LNCaP clone FGC (cell line): ENCODE results near the gene SLC7A1.

Source experiments
- DNase-seq: peaks from one replicate; pipeline ENCODE4 v3.0.0-alpha.2; 2011; ENCODE audit warnings: low read depth
- H3K4me3 ChIP-seq: 2 replicates; pipeline ENCODE4 v1.5.1; 2011; ENCODE audit warnings: mild to moderate bottlenecking, low read depth, low read length, control low read depth
- TF ChIP-seq, protein P1 (sequence below): IDR thresholded peaks from 2 replicates; pipeline ENCODE4 v1.5.1; 2012; ENCODE audit warnings: mild to moderate bottlenecking; ENCODE audit not compliant: control insufficient read depth, insufficient read depth; ENCODE audit errors: extremely low read depth

SLC7A1 gene

DNA sequence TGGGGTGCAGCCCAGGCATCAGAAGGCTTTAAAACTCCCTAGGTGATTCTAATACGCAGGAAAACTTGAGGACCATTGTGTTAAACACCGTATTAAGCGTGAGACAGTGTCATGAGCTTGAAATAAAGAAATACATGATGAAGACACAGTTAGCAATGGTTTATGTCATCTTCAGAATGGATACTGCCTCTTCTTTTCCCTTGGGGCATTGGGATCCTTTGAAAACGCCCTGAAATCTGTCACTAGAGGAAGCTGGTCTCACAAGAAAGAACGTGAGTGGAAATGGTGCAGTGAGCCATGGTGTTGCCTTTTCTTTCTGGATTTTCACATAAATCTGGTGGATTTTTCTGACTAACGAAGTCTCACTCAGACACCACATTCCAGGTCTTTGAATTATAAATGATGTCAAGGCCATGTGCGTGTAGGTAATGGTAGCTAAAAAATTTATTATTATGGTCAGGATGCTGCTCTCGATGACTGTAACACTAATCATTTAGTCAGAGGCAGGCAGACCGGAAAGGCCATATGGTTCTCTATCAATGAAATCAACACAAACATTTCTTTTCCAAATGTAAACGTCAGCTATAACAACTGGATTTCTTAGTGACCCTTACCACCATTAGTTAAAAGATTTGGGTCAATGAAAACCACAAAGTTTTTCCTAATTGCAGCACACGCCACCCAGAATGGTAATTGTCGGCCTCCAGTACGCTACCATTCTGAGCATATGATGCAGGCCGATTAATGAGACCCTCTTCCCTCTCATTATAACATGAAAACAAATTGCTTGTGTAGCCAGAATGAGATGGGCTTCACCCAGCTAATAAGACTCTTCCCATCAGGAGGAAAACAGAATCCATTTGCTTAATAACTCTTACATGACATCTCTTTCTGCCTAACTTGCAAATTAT is 105.6 kb downstream of the SLC7A1 start:
- DNase-seq = no peak
- H3K4me3 ChIP-seq = no peak overlapping the region
- TF ChIP-seq, protein P1, sequence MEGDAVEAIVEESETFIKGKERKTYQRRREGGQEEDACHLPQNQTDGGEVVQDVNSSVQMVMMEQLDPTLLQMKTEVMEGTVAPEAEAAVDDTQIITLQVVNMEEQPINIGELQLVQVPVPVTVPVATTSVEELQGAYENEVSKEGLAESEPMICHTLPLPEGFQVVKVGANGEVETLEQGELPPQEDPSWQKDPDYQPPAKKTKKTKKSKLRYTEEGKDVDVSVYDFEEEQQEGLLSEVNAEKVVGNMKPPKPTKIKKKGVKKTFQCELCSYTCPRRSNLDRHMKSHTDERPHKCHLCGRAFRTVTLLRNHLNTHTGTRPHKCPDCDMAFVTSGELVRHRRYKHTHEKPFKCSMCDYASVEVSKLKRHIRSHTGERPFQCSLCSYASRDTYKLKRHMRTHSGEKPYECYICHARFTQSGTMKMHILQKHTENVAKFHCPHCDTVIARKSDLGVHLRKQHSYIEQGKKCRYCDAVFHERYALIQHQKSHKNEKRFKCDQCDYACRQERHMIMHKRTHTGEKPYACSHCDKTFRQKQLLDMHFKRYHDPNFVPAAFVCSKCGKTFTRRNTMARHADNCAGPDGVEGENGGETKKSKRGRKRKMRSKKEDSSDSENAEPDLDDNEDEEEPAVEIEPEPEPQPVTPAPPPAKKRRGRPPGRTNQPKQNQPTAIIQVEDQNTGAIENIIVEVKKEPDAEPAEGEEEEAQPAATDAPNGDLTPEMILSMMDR = no peak

DNA sequence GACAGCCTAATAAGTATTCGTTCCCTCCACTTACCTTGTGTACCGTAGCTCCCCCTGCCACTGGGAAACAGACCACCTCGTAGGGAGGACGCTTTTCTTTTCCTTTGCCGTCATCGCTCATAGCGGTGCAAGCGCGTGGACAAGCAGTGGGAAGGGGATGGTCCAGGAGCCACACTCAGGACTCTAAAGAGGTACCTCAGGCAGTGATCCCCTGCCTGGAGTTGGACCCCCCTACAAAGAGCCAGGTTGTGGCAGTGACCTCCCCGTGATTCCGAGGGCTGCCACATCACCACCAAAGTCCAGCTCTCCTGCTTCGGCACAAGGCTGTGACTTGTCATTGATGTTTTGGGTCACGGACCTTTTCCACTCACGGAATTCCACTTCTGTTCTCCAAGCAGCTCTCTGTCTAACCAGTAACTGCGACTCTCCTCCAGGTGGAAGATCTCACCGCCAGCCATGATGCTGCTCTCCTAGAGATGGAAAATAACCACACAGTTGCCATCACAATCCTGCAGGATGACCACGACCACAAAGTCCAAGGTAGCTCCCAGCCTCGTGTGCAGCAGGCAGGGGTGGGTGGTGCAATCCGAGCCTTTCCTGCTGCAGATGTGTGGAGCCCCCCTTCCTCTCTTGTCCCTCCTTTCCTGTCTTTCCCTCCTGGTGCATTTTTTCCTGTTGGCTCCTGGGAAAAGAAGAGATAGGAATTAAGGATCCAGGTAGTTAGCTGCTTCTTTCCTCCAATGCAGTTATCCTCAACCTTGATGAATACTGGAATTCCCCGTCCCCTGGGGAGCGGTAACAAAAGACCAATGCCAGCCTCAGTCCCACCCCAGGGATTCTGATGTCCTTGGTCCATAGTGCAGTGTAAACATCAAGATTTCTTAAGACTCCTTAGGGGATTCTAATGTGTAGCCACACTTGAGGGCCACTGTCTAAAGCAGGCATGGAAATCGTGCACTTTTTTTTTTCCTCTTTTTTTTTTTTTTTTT is 107.7 kb downstream of the SLC7A1 start:
- DNase-seq = no peak
- TF ChIP-seq, protein P1 = no peak
- no peak overlapping the region for H3K4me3 ChIP-seq

DNA sequence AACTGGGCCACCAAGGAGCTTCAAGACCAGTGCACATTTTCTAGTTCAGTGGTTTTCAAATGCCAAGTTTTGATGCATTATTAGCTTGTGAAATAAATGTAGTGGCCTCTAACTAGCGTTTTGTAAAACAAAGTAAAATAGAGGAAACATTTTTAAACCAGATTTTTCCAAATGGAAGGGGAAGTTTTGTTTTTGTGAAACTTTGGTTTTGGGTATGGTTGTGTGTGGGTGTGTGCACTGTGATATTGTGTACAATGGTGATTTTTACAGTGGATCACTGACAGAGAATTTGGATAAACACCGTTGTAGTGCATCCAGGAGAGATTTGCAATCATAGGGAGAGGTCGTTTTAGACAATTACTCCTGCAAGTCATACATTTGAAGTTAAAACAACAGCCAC is 108.9 kb downstream of the SLC7A1 start:
- no peak for DNase-seq
- TF ChIP-seq, protein P1 = no peak
- no peak overlapping the region for H3K4me3 ChIP-seq

DNA sequence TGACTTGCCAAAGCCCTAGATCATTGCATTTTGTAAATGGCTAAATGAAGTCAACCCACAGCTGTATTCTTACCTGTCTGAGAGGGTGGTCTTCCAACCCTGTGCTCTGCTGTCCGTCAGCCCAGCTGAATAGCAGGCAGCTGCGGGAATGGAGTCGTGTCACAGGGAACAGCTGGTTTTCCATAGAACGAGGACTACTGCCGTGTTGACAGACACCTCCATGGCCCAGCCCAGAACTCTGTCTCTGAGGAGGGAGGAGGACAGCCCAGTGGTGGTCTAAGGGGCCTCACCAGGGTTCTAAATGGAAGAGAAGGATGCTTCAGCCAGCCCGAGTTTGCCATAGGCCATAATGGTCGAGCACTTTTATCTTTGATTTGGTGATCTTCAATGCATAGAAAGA is 110.7 kb downstream of the SLC7A1 start:
- TF ChIP-seq, protein P1 = no peak
- H3K4me3 ChIP-seq = no peak overlapping the region
- DNase-seq = no peak

DNA sequence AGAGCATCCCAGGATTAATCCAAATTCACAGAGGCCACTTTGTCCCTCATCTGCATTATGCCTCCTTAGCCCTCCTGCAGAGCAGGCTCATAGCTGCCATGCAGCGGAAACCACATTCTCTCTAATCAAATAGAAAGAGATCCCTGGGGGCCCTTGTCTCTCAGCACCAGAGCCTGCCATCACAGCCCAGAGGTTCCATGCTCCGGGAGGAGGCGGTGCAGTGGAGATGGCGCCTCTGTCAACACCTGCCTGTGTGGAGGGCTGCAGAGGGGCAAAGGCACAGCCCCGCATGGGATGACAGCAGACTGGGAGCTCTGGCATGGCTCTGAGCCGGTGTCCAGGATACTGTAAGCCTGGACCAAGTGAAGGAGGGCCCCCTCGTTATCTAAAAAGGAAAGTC is 111.3 kb downstream of the SLC7A1 start:
- TF ChIP-seq, protein P1 = no peak
- DNase-seq = no peak

DNA sequence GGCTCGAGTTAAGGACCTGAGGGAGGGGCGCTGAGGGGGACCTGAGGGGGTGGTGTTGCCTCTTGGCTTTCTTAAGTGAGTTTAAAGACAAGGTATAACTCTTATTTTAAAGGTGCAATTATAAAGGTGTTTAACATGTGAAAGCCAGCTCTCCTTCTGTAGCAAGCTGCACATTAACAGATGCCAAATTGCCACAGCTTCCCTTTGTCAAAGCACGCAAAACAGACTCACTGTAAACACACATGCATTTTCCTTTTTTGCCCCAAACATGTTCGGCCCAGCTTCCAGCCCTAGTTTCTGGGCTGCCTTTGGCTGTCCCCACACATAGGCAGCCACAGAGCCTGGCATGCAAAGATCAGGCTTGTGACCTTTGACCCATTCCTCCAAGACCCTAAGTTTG is 111.9 kb downstream of the SLC7A1 start:
- DNase-seq = no peak
- TF ChIP-seq, protein P1 = no peak
- no peak overlapping the region for H3K4me3 ChIP-seq

More for the DNA sequence above, 111.3 kb downstream of the SLC7A1 start:
- H3K4me3 ChIP-seq = no peak overlapping the region
